Lung (tissue), 12 donors: ENCODE measurements around the gene FCMR. TPM values are rescaled to one million over a fixed set of nuclear protein-coding genes. Genes with fewer than 3 reads are reported as not detected.

Source experiments
- ATAC-seq: fragments of 200-7000 bp; cut with Tn5 transposase; one replicate; pipeline ENCODE4 v1.9.1; 2020; ENCODE audit warnings: moderate number of reproducible peaks; ENCODE audit not compliant: insufficient read depth, low FRiP score
- DNase-seq, 3 donors: peaks; one replicate each; pipeline ENCODE4 v3.0.0-alpha.2; 2013 to 2017
- H3K27ac ChIP-seq, 2 donors: one replicate each; pipeline ENCODE4 v1.5.1; 2013; ENCODE audit warnings: mild to moderate bottlenecking in 2 of 2, moderate library complexity in 2 of 2, control low read depth in 1 of 2, inconsistent platforms in 1 of 2, low read depth in 1 of 2, low read length in 1 of 2
- H3K27me3 ChIP-seq, 3 donors: one replicate each; pipeline ENCODE4 v1.5.1; 2013; ENCODE audit warnings: low read length in 2 of 3; ENCODE audit not compliant: control insufficient read depth in 3 of 3, insufficient read depth in 3 of 3
- H3K36me3 ChIP-seq, 4 donors: one replicate each; pipeline ENCODE4 v1.5.1; 2013; ENCODE audit warnings: low read length in 4 of 4, mild to moderate bottlenecking in 1 of 4, moderate library complexity in 1 of 4; ENCODE audit not compliant: control insufficient read depth in 4 of 4, insufficient read depth in 4 of 4
- H3K4me1 ChIP-seq, 5 donors: one replicate each; pipeline ENCODE4 v1.5.1; 2013; ENCODE audit warnings: low read length in 5 of 5, mild to moderate bottlenecking in 2 of 5, moderate library complexity in 1 of 5; ENCODE audit not compliant: control insufficient read depth in 5 of 5, insufficient read depth in 5 of 5
- H3K4me3 ChIP-seq: one replicate; pipeline ENCODE4 v1.5.1; 2013; ENCODE audit warnings: mild to moderate bottlenecking, control low read depth, moderate library complexity
- H3K9ac ChIP-seq, 2 donors: one replicate each; pipeline ENCODE4 v1.5.1; 2013; ENCODE audit warnings: low read length in 2 of 2, control low read depth in 1 of 2; ENCODE audit not compliant: insufficient read depth in 1 of 2
- H3K9me3 ChIP-seq, 4 donors: one replicate each; pipeline ENCODE4 v1.5.1; 2013; ENCODE audit warnings: low read length in 3 of 4, mild to moderate bottlenecking in 1 of 4, moderate library complexity in 1 of 4; ENCODE audit not compliant: control insufficient read depth in 4 of 4, insufficient read depth in 3 of 4
- whole genome bisulfite sequencing, 2 donors: extraction: QIAGEN DNeasy Blood & Tissue Kit; methylation state at CpG; one replicate each; pipeline ENCODE4 v1.1.7; 2013; 5-methylcytosine and 5-hydroxymethylcytosine counted together
- polyA plus RNA-seq, 2 donors: library from polyadenylated mRNA; stranded (reverse); fragments of 200-250 nt; gene quantifications; one replicate each; pipeline ENCODE4 v1.2.1, GENCODE V29; 2013
- total RNA-seq, 2 donors: library from RNA; depleted of rRNA in 1 of 2; stranded (reverse); fragments of >200 nt in 1 of 2; gene quantifications; one replicate each; pipeline ENCODE4 v1.2.1, GENCODE V29; 2014 to 2021
- TF ChIP-seq, protein P1 (sequence below): IDR thresholded peaks from 2 replicates; pipeline ENCODE4 v1.5.1; 2012; ENCODE audit warnings: mild to moderate bottlenecking; ENCODE audit errors: control extremely low read depth, extremely low read depth
- donor health status: control.
- donor health status: control.
- donor health status: Bipolar disorder and iron deficiency.
- donor health status: healthy.
- donor health status: DM: yes; HTN: yes; CAD: no.

FCMR gene
- total and polyA plus RNA-seq, 4 donors = 3.6 to 13.3 (median 9.5) TPM

DNA sequence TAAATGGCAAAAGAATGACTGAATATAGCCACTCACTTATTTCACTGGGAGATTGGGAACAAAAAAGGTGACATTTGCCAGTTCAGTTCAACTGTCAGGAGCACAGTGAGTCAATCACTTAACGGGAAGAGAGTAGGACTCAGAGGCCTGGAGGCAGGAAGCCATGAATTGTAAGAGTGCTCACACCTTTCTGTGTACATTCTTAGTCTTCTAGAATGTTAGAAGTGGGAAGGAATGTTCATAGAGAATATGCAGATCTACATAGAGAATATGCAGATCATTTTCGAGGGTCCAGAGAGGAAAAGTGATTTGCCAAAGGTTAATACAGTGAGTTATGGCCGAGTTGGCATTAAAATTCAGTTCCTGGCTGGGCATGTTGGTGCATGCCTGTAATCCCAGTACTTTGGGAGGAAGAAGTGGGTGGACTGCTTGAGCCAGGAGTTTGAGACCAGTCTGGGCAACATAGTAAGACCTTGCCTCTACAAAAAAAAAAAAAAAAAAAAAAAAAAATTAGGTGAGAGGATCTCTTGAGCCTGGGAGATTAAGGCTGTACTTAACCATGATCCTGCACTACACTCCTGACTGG lies 48.0 kb downstream of the FCMR start:
- Histone ChIP-seq H3K9ac (no peak overlapping the region), H3K4me3 (no peak overlapping the region), H3K4me1 (no peaks in the 10 kb centered on the region), H3K36me3 (no peaks in the 10 kb centered on the region), H3K9me3 (peaks cover 1 to 13% (median 6%) of the 10 kb centered on the region in 4 donors), H3K27ac (no peak overlapping the region), H3K27me3 (no peaks in the 10 kb centered on the region)
- peak; percentile 62 for ATAC-seq
- DNase-seq = no peak
- TF ChIP-seq, protein P1, sequence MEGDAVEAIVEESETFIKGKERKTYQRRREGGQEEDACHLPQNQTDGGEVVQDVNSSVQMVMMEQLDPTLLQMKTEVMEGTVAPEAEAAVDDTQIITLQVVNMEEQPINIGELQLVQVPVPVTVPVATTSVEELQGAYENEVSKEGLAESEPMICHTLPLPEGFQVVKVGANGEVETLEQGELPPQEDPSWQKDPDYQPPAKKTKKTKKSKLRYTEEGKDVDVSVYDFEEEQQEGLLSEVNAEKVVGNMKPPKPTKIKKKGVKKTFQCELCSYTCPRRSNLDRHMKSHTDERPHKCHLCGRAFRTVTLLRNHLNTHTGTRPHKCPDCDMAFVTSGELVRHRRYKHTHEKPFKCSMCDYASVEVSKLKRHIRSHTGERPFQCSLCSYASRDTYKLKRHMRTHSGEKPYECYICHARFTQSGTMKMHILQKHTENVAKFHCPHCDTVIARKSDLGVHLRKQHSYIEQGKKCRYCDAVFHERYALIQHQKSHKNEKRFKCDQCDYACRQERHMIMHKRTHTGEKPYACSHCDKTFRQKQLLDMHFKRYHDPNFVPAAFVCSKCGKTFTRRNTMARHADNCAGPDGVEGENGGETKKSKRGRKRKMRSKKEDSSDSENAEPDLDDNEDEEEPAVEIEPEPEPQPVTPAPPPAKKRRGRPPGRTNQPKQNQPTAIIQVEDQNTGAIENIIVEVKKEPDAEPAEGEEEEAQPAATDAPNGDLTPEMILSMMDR = no peak
- 68 to 89% methylated on average over 3 of the region's 3 CpGs for WGBS, 2 donors

DNA sequence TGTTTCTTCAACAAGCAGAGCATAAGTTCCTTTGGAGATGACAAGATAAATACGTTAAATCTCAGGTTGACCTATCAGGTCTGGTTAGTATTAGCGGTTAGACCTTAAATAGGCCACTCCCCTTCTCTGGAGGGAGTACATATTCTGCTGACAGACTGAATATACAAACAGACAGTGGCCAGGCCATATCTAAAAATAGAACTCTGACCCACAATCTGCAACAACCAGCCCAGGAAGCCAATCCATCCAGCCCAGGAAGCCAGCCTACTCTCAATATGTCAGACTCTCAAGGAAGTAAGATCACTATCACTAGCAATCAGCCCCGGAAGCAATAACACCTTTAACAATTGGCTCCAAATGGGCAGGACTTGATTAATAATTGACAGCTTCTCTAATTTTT lies 49.6 kb downstream of the FCMR start:
- no peaks in the 10 kb centered on the region for H3K36me3 ChIP-seq
- H3K27ac ChIP-seq = no peak overlapping the region
- TF ChIP-seq, protein P1 = no peak
- no peak overlapping the region for H3K4me3 ChIP-seq
- H3K9ac ChIP-seq = no peak overlapping the region
- WGBS, 2 donors = 87 to 92% methylated on average over 3 of the region's 3 CpGs
- ATAC-seq (no peak), DNase-seq (no peak)
- H3K4me1 ChIP-seq = no peaks in the 10 kb centered on the region
- H3K9me3 ChIP-seq = peaks cover 0 to 6% (median under 1%) of the 10 kb centered on the region in 4 donors
- H3K27me3 ChIP-seq = peaks cover 0 to 5% (median 0%) of the 10 kb centered on the region in 3 donors

DNA sequence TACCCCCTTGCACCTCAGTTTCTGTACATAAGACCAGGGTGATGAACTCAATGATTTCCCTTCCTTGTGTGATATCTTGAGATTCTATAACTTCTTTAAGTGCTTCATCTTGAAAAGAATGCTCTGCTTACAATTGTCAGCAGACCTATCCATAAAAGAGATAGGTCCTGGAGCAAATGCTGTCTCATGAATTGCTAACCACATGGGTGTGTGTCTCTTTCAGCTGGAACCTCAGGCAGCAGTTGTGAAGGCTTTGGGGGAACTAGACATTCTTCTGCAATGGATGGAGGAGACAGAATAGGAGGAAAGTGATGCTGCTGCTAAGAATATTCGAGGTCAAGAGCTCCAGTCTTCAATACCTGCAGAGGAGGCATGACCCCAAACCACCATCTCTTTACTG lies 53.5 kb downstream of the FCMR start:
- no peak overlapping the region for H3K27ac ChIP-seq
- 71 to 73% methylated on average over 1 of the region's 1 CpG for WGBS, 2 donors
- no peaks in the 10 kb centered on the region for H3K36me3 ChIP-seq
- no peak overlapping the region for H3K4me3 ChIP-seq
- DNase-seq (no peak), ATAC-seq (no peak)
- no peak overlapping the region for H3K9ac ChIP-seq
- no peaks in the 10 kb centered on the region for H3K4me1 ChIP-seq
- peaks cover 0 to 5% (median 0%) of the 10 kb centered on the region in 3 donors for H3K27me3 ChIP-seq
- H3K9me3 ChIP-seq = no peaks in the 10 kb centered on the region
- TF ChIP-seq, protein P1 = no peak

DNA sequence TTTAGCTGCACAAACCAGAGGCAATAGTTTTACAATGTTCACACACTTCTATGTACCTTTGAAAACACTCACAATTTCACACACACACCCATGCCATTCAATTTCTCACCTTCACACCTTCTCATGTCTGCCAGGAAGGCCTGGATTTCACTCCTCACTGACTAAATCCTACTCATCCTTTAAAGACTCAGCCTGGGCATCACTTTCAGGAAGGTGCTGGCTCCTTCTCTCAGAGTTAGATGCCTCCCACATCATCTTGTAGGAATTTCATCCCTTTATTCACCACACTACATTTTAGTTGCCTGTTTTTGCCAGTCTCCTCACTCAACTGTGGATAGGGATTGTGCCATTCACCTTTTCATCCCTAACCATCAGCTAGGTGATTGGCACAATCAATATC lies 54.0 kb downstream of the FCMR start:
- no peak for DNase-seq
- Histone ChIP-seq H3K27ac (no peak overlapping the region), H3K4me1 (no peaks in the 10 kb centered on the region), H3K4me3 (no peak overlapping the region), H3K9ac (no peak overlapping the region), H3K36me3 (no peaks in the 10 kb centered on the region), H3K27me3 (peaks cover 0 to 5% (median 0%) of the 10 kb centered on the region in 3 donors), H3K9me3 (no peaks in the 10 kb centered on the region)
- TF ChIP-seq, protein P1 = no peak
- ATAC-seq = no peak
